SIG-M5 treated with dmso at 0.1 percent for 504 hours (cell line): Measurements from ENCODE around the gene NFIC.
A peak's percentile ranks its signal among the peaks of the same experiment; 100 is the strongest.

Experiments
- DNase-seq: peaks from one replicate; lab custom pipeline; 2025; ENCODE audit not compliant: unreplicated experiment; lab: John Stamatoyannopoulos, UW

The NFIC gene

DNA sequence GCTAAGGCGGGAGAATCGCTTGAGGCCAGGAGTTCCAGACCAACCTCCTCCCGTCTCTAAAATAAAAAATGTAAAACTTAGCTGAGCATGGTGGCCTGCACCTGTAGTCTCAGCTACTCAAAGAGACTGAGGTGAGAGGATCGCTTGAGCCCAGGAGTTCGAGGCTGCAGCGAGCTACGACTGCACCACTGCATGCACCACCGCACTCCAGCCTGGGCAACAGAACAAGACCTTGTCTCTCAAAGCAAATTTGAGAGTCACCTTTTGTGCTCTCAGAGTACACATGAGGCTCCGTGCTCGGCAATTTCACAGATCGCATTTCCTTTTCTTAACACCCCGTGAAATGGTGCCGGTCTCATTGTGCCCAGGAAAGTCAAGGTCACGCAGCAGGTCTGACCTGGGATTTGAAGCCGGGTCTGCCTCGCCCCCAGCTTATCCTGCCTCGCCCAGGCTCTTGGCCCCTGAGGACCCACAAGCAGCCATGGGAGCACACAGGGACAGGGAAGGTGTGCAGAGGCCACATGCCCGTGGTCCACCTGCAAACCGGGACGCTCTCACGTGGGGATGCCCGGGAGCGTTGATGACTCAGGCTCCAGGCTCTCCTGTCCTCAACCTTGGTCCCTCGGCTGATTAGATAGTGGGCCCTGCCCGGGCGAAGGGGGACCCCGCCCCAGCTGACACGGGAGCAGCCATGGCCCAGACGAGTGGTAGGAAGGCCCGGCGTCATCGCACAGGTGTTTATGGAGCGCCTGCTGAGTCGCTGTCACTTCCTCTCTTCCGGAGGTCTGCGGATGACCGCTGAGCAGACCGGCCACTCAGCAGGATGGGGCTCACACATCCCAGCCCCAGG is 115.1 kb downstream of the NFIC start:
- DNase-seq, result no peak

DNA sequence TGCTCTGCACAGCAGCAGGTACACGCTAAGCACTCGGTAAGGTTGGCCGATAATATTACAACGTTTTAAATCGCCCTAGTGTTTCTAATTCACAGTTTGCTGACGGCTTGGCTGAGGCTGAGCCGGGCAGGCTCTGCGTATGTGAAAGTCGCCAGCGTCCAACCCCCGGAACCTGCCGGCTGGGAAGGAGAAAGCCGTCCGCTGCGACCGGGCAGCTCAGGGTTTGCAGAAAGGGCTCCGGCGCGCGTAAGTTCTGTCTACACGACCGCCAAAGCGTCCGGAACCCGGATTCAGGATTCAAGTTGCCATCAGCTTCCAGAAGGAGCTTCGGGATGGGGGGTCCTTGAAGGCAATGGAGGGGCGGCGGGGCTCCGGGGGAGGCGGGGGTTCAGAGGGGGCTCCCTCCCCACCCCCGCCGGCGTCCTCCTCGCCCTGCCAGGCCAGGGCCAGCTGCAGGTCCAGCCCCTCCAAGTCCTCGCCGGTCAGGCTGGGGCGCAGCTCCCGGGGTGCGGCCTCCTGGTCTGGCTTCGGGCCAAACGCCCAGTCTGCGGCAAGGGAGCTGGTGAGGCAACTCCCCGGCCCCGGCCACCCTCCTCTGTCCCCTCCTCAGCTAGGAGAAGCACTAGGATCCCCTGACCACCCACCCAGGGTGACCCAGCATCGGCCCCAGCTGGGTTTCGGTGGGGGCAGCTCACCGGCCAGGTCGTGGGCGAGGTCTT is 116.3 kb downstream of the NFIC start:
- DNase-seq, result no peak

- no peak for DNase-seq
These were observed 116.8 kb downstream of the NFIC start, which contains the start of gene SMIM44 for GRCh38 chr19:3483226-3483628. Gene SMIM44, minus strand, starts transcription at chr19:3483441. Its CDS starts 38 bp downstream, at chr19:3483403.

- no peak for DNase-seq
These were observed 125.2 kb downstream of the NFIC start for GRCh38 chr19:3491396-3492119.

GRCh38 chr19:3492131-3492839 is 125.9 kb downstream of the NFIC start:
- no peak for DNase-seq

DNA sequence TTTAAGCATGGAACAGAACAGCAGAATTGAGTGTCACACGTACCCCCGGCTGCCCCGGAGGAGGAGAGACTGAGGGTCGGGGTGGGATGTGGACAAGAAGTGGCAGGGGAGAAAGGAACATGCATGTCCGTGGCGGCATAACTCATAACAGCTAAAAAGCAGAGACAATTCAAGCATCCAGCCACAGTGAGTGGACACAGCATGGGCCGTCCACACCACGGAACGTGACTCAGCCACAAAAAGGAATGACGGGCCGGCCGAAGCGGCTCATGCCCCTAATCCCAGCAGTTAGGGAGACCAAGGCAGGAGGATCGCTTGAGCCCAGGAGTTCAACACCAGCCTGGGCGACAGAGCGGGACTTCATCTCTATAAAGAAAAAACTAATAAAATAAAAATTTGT is 126.5 kb downstream of the NFIC start:
- no peak for DNase-seq

DNA sequence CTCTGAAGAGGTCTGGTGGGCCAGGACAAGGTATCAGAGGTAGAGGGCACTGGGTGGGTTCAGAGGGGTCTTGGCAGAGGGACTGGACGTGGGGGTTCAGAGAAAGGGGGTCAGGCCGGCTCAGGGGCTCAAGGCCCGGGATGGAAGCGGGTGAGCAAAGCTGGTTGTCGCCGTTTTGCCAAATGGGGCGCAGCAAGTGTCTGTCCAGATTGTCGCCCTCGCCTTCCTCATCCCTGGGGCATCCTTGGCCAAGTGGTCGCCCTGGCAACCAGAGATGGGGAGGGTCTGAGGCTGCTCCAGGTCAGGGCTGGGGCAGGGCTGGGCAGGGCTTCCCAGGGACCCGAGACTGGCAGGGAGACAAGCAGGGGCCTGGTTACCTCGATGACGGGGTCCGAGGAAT is 127.3 kb downstream of the NFIC start:
- no peak for DNase-seq

- DNase-seq, result no peak
These were observed 127.7 kb downstream of the NFIC start for GRCh38 chr19:3494051-3494450.

DNA sequence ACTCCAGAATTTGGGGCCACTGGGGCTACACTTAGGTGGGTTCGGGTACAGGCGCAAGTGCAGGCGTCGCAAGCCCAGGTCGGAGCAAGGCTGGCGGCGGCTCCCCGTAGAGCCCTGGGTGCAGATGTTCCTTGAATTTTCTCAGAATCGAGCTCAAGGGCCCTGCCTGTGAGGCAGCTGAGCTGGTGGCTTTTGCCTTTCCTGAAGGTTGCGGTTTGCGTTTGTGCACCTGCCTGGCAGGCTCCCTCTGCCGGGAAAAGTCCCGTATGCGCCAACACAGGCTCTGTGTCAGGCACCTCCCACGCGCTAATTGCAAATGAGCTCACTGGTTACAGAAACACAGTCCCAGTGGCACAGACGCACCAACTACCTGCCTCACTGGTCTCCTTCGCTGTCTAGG is 128.2 kb downstream of the NFIC start:
- DNase-seq, result no peak

DNA sequence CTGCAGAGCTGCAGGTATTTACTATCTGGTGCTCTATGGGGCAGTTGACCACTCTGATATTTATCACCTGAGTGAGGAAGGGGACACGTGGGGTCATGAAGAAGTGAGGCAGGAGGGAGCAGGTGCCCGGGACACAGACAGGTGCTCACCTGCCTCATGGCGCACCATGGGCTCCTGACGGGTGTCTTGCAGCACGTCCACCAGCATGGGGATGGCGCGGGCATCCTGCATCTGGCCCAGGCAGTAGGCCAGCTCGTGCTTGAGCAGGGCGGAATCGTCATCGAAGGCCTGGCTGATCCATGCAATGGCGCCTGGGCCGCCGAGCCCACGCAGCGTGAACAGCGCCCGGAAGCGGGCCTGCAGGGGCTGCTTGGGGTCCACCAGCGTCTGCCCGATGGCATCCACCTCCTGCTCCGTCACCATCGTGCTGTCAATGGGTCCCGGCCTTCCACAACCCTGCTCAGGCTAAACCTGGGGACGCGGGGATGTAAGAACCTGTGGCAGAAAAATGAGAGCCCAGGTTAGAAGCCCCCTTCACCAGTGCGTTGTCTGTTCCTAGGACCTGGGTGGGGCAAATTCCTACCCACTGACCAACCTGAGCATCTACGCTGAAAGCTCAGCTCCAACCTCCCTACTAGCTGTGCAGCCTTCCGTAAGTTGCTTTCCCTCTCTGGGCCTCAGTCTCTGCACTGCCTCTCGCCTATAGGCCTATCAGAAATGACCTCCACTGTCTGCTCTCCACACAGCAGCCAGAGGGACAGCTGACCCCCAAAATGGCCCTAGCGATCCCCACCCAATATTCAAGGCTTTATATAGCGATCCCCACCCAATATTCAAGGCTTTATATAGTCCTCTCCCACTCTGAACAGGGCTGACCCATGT is 130.2 kb downstream of the NFIC start:
- DNase-seq, result no peak

GRCh38 chr19:3497757-3498520 is 131.6 kb downstream of the NFIC start:
- no peak for DNase-seq

GRCh38 chr19:3499738-3500428 is 133.5 kb downstream of the NFIC start:
- no peak for DNase-seq

- DNase-seq, result peak; percentile 91
These were observed 134.2 kb downstream of the NFIC start, which contains the start of gene DOHH for GRCh38 chr19:3500429-3501101. Gene DOHH, minus strand, starts transcription at chr19:3500674. Its CDS starts 3,860 bp downstream, at chr19:3496814.

DNA sequence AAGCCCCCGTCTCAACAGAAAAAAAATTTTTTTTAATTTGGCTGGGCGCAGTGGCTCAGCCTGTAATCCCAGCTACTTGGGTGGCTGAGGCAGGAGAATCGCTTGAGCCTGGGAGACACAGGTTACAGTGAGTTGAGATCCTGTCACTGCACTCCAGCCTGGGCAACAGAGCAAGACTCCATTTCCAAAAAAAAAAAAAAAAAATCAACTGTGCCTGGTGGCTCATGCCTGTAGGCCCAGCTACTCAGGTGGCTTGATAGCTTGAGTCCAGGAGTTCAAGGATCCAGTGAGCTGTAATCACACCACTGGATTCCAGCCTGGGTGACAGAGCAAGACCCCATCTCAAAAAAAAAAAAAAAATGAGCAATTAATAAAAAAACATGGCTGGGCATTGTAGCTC is 135.4 kb downstream of the NFIC start:
- DNase-seq, result no peak

- no peak for DNase-seq
These were observed 136.7 kb downstream of the NFIC start for GRCh38 chr19:3503036-3503572.

DNA sequence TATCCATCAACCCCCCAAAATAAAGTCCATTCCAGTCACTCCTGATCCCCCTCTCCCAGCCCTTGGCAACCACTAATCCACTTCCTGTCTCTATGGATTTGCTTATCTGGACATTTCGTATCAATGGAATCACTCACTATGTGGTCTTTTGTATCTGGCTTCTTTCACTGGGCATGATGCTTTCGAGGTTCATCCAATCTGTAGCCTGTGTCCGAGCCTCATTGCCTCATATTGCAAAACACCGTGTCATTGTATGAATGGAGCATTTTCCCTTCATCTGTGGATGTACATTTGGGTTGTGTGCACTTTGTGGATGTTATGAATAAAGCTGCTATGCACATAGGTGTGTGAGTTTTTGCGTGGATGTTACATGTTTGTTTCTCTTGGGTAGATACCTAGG is 138.4 kb downstream of the NFIC start:
- no peak for DNase-seq

GRCh38 chr19:3505598-3506383 is 139.4 kb downstream of the NFIC start, which contains the start of gene FZR1:
Gene FZR1, plus strand, starts transcription at chr19:3506311. Its CDS starts 16,679 bp downstream, at chr19:3522990.
- peak; percentile 93 for DNase-seq
